RPMI8226 (cell line): ENCODE data around the gene HGS.

Experiments
- DNase-seq: peaks from one replicate; pipeline ENCODE4 v3.0.0-alpha.2; 2015

Gene HGS

GRCh38 chr17:81656118-81656743, 27.6 kb upstream of the HGS start, which contains the start of gene PDE6G:
TSS of gene PDE6G (minus strand) at chr17:81656542. CDS start at chr17:81653305, 3,237 bp downstream.
- no peak for DNase-seq

DNA sequence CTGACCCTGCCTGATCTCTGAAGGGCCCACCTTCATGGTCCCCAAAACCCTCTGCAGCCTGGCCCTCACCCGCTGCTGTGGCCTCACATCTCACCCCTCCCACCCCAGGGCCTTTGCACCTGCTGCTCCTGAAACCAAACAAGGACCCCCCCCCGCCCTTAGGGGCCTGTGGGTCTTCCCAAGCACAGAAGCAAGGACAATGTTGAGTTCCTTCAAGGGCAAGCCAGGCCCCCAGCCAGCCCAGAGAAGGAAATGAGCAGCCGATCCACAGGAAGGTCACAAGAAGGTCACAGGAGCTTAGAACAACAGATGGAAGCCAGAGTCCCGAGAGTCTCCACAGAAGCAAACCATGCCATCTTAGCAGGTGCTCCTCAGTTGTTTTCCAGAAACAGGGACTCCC, 27.0 kb upstream of the HGS start:
- DNase-seq, result peak; percentile 54

GRCh38 chr17:81659038-81659437, 24.8 kb upstream of the HGS start:
- DNase-seq, result peak; percentile 65

DNA sequence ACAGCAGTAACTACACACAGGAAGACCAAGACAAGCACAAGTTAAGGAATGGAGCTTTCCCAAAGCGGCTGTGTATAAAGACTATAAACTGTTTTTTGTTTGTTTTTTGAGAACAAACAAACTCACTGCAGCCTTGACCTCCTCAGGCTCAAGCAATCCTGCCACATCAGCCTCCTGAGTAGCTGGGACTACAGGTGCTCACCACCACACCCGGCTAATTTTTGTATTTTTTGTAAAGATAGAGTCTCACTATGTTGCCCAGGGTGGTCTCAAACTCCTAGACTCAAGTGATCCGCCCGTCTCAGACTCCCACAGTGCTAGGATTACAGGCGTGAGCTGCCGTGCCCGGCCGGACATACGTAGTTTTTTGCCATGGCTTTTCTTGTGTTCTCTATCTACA, 23.4 kb upstream of the HGS start:
- no peak for DNase-seq

DNA sequence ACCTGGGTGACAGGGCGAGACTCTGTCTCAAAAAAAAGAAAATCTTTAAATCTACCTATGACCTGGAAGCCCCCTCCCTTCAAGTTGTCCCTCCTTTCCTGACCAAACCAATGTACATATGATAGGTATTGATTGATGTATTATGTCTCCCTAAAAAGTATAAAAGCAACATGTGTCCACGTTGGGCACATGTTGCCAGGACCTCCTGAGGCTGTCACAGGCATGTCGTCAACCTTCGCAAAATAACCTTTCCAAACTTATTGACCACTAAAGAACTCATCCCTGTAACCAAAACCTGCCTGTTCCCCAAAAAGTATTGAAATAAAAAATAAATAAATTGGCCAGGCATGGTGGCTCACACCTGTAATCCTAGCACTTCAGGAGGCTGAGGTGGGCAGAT, 21.8 kb upstream of the HGS start:
- no peak for DNase-seq

GRCh38 chr17:81664051-81664470, 19.8 kb upstream of the HGS start:
- DNase-seq, result no peak

DNA sequence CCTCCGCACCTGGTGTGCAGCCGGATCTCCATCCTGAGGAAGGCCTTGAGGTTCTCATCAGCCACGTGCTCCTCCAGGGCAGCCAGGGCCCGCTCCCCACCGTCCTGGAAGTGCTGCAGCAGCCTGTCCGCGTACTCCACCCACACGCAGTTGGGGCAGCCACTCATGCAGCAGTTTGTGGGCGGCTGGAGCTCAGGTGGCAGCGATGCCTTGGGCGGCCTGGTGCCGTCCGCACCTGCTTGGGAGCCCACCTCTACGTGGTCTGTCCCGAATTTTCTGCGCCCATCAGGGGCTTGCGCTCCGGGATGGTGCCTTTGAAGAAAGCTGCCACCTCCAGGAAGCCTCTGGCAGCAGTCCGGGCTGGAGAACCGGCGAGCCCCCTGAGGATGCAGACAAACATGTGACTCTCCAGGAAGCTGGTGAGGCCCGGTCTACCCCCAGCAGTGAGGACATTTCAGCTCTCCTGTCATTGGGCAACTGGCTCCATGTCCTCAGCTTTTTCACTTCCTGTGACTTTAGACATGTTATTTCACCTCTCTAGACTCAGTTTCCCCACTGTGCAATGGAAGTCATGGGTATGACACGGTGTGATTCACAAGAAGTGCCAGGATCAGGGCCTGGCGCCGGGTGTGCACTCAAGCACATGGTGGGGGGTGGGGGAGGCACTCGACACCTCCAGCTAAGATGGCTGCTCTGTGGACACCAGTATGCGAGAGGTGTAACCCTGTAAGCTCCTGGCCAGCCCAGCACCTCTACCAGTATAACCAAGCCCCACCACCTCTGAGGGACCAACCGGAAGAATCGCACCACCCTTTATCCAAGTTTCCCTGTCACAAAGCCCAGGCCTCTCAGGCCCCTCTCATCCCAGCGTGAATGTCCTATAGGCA, 18.4 kb upstream of the HGS start:
- peak; percentile 57 for DNase-seq

DNA sequence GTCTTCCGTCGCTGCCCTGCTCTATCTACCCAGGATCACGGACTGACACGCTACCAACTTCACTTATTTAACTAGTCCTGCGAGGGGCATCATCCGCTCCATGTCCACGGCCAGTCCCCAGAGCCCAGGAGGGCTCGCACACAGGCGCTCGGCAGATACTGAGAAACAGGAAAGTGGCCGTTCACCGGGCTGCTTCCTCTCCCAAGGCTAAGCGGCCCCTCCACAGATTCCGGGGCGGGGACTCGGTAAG, 17.8 kb upstream of the HGS start:
- no peak for DNase-seq

DNA sequence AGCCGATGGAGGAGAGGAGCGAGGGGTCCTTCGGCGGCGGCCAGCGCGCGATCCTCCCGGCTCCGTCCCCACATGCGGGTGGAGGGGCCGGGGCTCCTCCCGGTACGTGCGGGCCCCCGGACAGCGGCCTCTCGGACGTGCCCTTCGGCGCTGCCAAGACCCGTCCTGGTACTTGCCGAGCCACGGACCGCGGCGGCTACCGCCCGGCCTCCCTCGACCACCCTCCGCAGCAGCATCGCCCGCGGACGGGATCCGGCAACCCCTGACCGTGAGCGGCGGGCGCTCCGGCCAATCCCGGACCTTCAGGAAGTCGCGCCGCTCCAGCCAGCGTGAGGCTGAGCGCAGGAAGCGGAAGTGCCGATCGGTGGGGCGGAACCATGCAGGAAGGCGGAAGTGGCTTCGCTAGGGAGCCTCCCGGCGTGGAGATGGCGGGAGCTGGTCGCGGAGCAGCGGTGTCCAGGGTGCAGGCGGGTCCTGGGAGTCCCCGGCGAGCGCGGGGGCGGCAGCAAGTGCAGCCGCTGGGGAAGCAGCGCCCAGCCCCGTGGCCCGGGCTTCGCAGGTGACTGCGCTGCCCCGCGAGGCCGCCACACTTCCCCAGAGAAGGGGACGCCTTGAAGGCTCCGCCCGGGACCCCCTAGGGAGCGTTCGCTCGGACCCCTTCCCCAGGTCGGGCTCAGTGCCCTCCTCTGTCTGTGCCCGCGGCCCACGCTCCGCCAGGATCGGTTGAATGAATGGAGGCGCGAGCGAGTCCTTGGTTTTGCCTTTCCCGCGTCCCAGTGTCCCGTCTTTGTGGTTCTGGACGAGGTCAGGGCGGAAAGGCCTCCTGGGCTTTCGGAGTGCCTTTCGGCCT, 17.2 kb upstream of the HGS start, which contains the start of the genes CCDC137 and OXLD1:
TSS of gene CCDC137 (plus strand) at position 396 of the 850 bp plus-strand sequence. CDS start at position 426, 30 bp downstream.
TSS of gene OXLD1 (minus strand) at position 264 of the 850 bp plus-strand sequence. CDS start at position 236, 28 bp downstream.
- peak; percentile 97 for DNase-seq

- DNase-seq, result no peak
Observed at GRCh38 chr17:81667754-81668153, 16.1 kb upstream of the HGS start.

- DNase-seq, result no peak
Observed at GRCh38 chr17:81672504-81672903, 11.3 kb upstream of the HGS start.

DNA sequence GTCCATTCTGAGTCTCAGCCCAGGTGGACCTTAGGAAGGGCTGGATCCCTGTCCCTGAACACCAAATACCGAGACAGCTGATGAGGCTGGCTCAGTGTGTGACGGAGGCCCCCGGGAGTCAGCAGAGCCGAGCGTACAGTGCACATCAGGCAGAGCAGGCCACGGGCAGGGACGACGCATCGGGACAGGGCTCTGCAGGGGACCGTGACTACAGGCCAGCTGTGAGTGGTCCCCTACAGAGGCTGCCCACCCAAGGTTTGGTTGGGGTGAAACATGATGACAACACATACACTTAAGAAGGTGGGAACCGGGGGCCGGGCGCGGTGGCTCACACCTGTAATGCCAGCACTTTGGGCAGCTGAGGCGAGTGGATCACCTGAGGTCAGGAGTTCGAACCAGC, 10.9 kb upstream of the HGS start:
- DNase-seq, result no peak

DNA sequence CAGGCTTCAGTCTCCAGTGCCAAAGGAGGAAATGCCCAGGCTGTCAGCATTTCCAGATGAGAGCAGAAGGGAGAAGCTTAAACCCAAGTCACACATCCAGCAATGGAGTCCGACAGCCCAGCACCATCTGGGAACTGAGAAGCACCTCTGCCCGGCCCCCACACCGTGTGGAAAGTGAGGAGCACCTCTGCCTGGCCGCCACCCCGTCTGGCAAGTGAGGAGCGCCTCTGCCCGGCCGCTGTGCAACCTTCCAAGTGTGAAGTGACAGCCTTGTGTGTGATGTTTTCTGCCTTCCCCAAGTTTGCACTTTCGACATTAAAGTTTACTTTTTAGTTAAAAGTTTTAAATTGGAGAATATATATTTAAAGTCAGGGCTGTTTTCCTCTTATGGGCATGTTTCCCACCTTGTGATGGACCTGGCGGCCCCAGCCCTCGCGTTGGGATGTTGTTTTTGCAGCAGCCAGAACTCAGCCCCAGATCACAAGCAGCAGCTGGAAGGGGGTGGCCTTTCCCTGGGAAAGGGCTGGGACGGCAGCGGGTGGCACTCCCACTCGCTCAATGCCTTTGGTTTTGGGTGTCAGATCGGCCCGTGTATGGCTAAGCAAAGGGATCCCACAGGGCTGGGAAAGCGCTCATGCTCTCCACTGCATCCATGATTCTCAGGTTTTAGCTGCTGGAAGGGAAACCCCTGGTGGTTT, 10.1 kb upstream of the HGS start:
- no peak for DNase-seq

GRCh38 chr17:81675515-81676221, 8.1 kb upstream of the HGS start:
- peak; percentile 28 for DNase-seq

- no peak for DNase-seq
Observed at GRCh38 chr17:81676906-81677305, 6.9 kb upstream of the HGS start.

- DNase-seq, result no peak
Observed at GRCh38 chr17:81680150-81680549, 3.7 kb upstream of the HGS start.

- no peak for DNase-seq
Observed at GRCh38 chr17:81681672-81682071, 2.1 kb upstream of the HGS start.

GRCh38 chr17:81682565-81683207, 1.1 kb upstream of the HGS start:
- DNase-seq, result no peak

GRCh38 chr17:81683208-81683583, 615 bp upstream of the HGS start:
- no peak for DNase-seq

- DNase-seq, result no peak
Observed at GRCh38 chr17:81684442-81684911, 666 bp downstream of the HGS start.

DNA sequence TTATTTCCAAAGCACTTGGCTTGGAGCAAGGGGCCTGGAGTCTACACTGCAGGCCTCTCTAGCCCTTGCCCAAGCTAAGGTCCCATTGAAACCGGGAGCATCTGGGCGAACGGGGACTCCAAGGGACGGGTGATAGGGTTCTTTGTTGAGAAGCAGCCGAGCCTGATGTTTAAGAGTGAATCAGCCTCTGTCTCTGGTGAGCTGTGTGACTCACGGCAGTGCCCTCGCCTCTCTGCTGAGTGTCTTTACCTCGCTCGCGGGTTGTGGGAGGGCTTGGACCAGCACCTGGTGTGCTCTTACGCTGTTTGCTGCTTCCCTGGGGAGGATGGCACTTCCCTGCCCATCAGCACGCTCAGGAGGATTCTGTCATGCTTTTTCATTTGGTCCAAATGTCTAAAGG, 1.3 kb downstream of the HGS start:
- peak; percentile 48 for DNase-seq
